ENCODE data around the gene ACSM4. TPM values are rescaled to one million over a fixed set of nuclear protein-coding genes. Genes with fewer than 3 reads are reported as not detected.

Gene ACSM4
- total and polyA plus RNA-seq, 2 of the 8 experiments (the other 6 are each of a cell fraction or from before 2014, with no cell fraction given) = not detected

- no peak overlapping the region for H2BK20ac ChIP-seq (ENCODE audit: low read length)
- H3K9me3 ChIP-seq (ENCODE audit: insufficient read depth in 2 of 2, low read depth in 1 of 2, low read length in 1 of 2) = no peaks in the 10 kb centered on the region; a peak in 1 of 4 replicates
- no peak overlapping the region for H4K8ac ChIP-seq (ENCODE audit: extremely low read depth, insufficient read depth, low read length)
- H2BK5ac ChIP-seq (ENCODE audit: low read depth, low read length) = no peak overlapping the region
- ChIA-PET POLR2A (ENCODE audit: partially characterized antibody) (no interaction called here), CTCF (ENCODE audit: partially characterized antibody) (no interaction called here)
- H2AK5ac ChIP-seq (ENCODE audit: low read depth, low read length) = no peak overlapping the region
- no peak overlapping the region for H4K91ac ChIP-seq (replicated peaks; ENCODE audit: insufficient read length, low read length)
- H3K18ac ChIP-seq (ENCODE audit: extremely low read depth, low read length) = no peak overlapping the region
- H3K27me3 ChIP-seq (replicated peaks in 1 of 4; ENCODE audit: control insufficient read depth in 3 of 4, extremely low read depth in 1 of 4, insufficient read depth in 3 of 4, low read length in 3 of 4) = no peaks in the 10 kb centered on the region
- no peaks in the 10 kb centered on the region for H3K23me2 ChIP-seq (ENCODE audit: low read depth, low read length)
- no peak overlapping the region for H3K9ac ChIP-seq (replicated peaks in 1 of 4; ENCODE audit: extremely low read depth in 1 of 4, low read depth in 3 of 4, low read length in 3 of 4)
- no peaks in the 10 kb centered on the region for H3K79me1 ChIP-seq (ENCODE audit: low read depth, low read length)
- H3K56ac ChIP-seq (replicated peaks; ENCODE audit: insufficient read length, low read depth, low read length) = no peak overlapping the region
- no peak overlapping the region for H3K23ac ChIP-seq (ENCODE audit: insufficient read length)
- H4K20me1 ChIP-seq (replicated peaks in 1 of 2; ENCODE audit: control insufficient read depth in 1 of 2, insufficient read depth in 2 of 2, low read length in 2 of 2) = no peaks in the 10 kb centered on the region
- H2BK15ac ChIP-seq (ENCODE audit: low read length) = no peak overlapping the region
- FAIRE-seq (no peak), DNase-seq (ENCODE audit: low read depth in 1 of 2, low spot score in 2 of 2) (no peak)
- H2AFZ ChIP-seq (ENCODE audit: low read length) = peak overlapping the region; percentile 59
- no peak overlapping the region for H2BK120ac ChIP-seq (replicated peaks; ENCODE audit: low read depth, low read length)
- no peak overlapping the region for H3K27ac ChIP-seq (ENCODE audit: low read depth, low read length)
- no peak overlapping the region for H3K4me3 ChIP-seq (ENCODE audit: extremely low read depth in 1 of 4, insufficient read depth in 2 of 4, low read depth in 3 of 4, low read length in 4 of 4)
- H2BK12ac ChIP-seq (ENCODE audit: low read depth, low read length) = no peak overlapping the region
- H3K4ac ChIP-seq (replicated peaks; ENCODE audit: insufficient read length, low read depth, low read length) = no peak overlapping the region
- no peaks in the 10 kb centered on the region for H3K4me1 ChIP-seq (replicated peaks in 1 of 4; ENCODE audit: control insufficient read depth in 3 of 4, insufficient read depth in 4 of 4, low read length in 3 of 4)
- H3K79me2 ChIP-seq (ENCODE audit: control insufficient read depth in 1 of 2, insufficient read depth in 2 of 2, low read length in 2 of 2) = no peaks in the 10 kb centered on the region
- H3K36me3 ChIP-seq (ENCODE audit: control insufficient read depth in 2 of 4, insufficient read depth in 4 of 4, low read length in 3 of 4) = no peaks in the 10 kb centered on the region
- no peak overlapping the region for H3K14ac ChIP-seq (ENCODE audit: insufficient read length)
- H3K4me2 ChIP-seq (ENCODE audit: insufficient read depth in 1 of 2, low read depth in 2 of 2, low read length in 2 of 2) = no peak overlapping the region
- no peak overlapping the region for H4K5ac ChIP-seq (ENCODE audit: insufficient read length, low read depth, low read length)
- 86% methylated on average over 10 of the region's 10 CpGs; no CpG with 5 or more reads in 1 of the 2 experiments for WGBS, 2 experiments (ENCODE audit: extremely low coverage in 1 of 2, insufficient coverage in 1 of 2, insufficient read length in 1 of 2, insufficient replicate concordance in 2 of 2, low coverage in 1 of 2, low lambda C conversion rate in 2 of 2, missing lambda C conversion rate in 1 of 2)
- TF ChIP-seq JUND (IDR thresholded peaks at IDR 0.05; ENCODE audit: low read length) (0 out of 2 replicates have a peak, but pooled peaks have one; percentile 4), HDAC2 (IDR thresholded peaks at IDR 0.05; ENCODE audit: borderline replicate concordance in 1 of 2, low read depth in 2 of 2, low read length in 2 of 2) (no peak), POU5F1 (IDR thresholded peaks at IDR 0.05; ENCODE audit: low read depth, low read length) (no peak)
Measured at GRCh38 chr12:7369274-7369729, 65.4 kb downstream of the ACSM4 start.

Measured in H1 (cell line).